GM12892 (cell line): Measurements from ENCODE around the gene FAM20B.

ENCODE experiments used
- POLR2A ChIP-seq: IDR thresholded peaks from 2 replicates; pipeline ENCODE4 v1.6.1; 2011; ENCODE audit warnings: low read depth, low read length, control low read depth
- POLR2AphosphoS5 ChIP-seq: IDR thresholded peaks from 2 replicates; pipeline ENCODE4 v1.6.1; 2011; ENCODE audit warnings: low read depth, low read length, control low read depth
- TAF1 ChIP-seq: IDR thresholded peaks from 2 replicates; pipeline ENCODE4 v1.6.1; 2011; ENCODE audit warnings: low read depth, mild to moderate bottlenecking, control low read depth, low read length, borderline replicate concordance

DNA sequence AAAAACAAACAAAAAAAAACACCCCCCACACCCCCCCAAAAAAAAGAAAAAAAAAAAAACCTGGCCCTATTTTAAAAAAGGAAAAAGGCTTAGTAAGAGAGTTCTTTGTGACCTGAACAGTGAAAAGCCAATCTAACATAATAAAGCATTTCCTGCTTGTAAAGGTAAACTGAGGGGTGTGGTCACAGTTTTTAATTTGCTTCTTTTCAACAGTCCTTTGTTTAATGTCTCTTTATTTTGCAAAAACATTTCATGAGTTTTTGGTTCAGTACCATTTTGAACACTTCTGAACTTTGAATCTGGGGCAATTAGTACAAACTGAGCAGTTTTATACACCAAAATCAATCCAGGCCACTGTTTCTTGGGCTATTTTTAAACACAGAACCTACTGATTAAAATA lies 93.8 kb downstream of the FAM20B start:
- TF ChIP-seq POLR2A (no peak), POLR2AphosphoS5 (no peak), TAF1 (no peak)
